ENCODE data around the gene C2CD4A.
A peak's percentile ranks its signal among the peaks of the same experiment; 100 is the strongest.

Gene C2CD4A

DNA sequence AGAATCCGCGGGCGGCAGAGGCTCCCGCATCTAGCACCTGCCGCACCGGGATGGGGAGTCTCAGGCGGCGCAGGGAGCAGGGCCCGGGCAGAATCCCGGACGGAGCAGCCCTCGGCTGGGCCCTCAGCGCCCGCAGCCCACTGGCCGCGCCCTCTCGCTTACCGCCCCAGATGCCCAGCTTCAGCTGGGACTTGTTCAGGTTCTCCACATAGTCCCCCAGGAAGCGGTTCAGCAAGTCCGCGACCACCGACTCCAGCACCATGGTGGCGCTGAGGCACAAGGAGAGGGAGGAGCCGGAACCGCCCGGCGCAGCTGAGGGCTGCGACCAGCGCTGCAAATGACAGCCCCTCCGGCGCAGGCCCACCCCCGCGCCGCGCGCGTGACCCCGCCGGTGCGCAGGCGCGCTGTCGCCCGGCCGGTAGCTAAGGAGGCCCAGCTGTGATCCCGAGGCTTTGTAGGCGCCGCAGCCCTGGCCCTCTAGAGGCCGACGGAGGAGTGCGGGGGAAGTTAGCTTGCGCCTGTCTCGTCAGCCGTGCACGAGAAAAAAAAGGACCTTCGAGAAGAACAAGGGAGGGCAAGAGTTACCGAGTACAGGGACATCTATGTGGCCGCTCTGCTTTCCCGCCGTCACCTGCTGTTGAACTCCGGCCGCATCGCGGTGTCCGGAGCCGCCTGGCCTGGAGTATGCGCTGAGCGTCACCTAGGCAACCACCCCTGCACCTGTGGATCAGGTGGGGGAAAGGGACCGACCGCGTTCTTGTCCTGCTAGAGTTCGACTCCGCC is 6.5 kb upstream of the C2CD4A start, which contains the start of gene VPS13C:
Gene VPS13C (minus strand): TSS at position 335 of the 783 bp plus-strand sequence. CDS start 73 bp downstream, at position 262.
- DNase-seq (ENCODE audit: low read depth), result peak; percentile 78

DNA sequence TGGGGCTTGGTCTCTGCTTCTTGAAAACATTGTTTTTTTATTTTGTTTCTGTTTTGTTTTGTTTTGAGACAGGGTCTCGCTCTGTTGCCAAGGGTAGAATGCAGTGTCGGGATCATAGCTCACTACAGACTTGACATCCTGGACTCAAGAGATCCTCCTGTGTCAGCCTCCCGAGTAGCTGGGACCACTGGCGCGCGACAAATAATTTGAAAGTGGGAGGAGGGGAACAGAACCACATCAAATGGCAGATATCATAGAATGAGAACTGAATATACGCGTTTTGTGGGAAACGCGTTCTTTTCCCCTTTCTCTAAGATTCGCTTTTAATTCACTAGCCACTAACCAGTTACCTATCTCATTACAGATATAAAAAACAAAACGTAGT is 5.9 kb upstream of the C2CD4A start:
- DNase-seq (ENCODE audit: low read depth), result no peak

DNA sequence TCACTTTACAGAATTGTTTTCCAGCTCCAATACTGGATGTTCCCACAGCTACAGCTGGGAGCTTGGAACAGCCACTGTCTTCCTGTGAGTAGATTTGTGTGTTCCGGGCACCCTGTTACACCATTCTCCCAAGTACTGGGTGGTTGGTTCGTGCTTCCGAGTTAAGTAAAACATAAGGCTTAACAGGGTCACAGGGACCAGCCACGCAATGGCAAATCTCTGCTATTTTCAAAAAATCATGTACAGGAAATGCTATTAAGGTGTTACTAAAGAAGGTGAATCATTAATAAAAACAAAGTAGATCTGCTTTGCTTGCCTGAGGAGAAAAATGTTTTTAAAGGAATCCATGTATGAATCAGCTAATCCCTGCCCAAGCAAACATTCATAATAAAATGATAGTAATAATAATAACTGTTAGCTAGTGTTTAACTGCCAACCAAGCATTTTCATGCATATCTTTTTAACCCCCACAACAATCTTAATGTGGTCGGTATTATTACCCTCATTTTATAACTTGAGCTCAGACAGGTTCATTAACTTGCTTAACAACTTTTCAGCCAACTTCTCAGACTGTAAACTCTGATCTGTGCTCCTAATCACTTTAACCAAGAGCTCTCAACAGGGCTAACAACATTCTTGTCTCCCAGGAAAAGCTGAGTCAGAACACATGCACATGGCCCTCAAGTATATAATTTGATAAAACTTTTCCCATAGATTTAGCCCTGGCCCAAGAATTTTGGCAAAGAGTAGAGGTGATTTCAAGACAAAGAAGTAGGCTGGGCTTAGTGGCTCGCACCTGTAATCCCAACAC is 2.7 kb upstream of the C2CD4A start:
- DNase-seq (ENCODE audit: low read depth), result no peak

DNA sequence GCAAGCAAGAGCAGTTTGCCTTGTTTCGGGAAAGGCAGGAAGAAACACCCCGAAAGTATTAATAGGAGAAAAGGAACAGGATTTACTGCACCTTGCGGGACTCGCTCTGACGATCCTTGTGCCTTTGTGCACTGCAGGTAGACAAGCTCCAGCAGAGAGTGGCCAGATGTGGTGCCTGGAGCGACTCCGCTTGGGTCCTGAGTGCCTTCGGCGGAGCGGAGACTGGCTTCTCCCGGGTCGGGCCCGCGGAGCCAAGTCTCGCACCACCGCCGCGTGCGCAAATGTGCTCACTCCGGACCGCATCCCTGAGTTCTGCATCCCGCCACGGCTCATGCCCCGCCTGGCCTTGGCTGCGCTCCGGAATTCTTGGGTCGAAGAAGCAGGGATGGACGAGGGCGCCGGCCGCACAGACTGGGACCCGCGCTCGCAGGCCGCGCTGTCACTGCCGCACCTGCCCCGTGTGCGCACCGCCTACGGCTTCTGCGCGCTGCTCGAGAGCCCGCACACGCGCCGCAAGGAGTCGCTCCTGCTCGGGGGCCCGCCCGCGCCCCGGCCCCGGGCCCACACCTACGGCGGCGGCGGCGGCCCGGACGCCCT is 769 bp downstream of the C2CD4A start:
- no peak for DNase-seq (ENCODE audit: low read depth)

DNA sequence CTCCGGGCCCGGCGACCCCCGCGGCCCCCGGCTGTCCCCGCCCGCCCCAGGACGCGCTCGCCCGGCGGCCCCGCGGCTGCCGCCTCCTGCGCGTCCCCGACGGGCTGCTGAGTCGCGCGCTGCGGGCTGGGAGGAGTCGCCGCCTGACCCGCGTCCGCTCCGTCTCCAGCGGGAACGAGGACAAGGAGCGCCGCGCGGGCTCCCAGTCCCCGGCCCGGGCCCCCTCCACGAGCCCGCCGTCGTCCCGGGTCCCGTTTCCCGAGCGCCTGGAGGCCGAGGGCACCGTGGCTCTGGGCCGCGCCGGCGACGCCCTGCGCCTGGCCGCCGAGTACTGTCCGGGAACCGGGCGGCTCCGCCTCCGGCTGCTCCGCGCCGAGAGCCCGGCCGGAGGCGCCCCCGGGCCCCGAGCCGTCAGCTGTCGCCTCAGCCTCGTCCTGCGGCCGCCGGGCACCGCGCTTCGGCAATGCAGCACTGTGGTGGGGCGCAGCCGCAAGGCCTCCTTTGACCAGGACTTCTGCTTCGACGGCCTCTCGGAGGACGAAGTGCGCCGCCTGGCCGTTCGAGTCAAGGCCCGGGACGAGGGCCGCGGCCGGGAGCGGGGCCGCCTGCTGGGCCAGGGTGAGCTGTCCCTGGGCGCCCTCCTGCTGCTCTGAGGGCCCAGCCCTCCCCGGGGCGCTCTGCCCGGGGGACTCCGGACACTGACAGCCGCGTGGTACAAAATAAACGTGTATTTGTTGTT is 1.5 kb downstream of the C2CD4A start:
- no peak for DNase-seq (ENCODE audit: low read depth)

DNA sequence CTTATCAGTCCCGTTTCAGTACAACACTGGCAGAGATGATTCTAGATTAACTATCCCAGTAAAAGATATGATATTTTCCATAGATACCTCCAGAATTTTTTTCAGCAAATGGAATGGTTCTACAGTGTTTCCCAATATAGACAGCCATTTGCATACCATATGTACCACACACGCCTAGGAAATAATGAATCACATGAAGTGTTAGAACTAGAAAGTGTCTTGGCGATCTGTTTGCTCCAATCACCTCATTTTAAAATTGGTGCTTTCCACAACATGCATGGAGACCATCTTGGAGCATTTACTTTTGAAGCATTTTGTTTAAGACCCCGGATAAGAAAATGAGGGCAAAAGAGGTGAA is 2.0 kb downstream of the C2CD4A start:
- DNase-seq (ENCODE audit: low read depth), result no peak

DNA sequence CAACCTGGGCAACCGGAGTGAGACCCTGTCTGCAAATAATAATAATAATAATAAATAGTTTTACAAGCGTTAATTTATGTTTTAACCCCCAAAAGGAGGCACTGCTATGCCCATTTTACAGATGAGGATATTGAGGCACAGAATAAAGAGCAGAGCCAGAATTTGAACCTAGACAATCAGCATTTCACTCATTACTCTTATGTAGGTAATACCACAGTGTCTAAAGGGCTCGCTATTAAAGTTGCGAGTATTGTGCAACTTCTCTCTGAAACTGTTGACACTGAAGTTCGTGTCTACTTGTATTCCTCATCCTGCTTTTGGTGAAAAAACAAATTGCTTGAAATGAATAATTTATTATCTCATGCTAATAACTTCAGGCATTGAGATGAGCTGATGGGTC is 2.8 kb downstream of the C2CD4A start:
- no peak for DNase-seq (ENCODE audit: low read depth)

DNA sequence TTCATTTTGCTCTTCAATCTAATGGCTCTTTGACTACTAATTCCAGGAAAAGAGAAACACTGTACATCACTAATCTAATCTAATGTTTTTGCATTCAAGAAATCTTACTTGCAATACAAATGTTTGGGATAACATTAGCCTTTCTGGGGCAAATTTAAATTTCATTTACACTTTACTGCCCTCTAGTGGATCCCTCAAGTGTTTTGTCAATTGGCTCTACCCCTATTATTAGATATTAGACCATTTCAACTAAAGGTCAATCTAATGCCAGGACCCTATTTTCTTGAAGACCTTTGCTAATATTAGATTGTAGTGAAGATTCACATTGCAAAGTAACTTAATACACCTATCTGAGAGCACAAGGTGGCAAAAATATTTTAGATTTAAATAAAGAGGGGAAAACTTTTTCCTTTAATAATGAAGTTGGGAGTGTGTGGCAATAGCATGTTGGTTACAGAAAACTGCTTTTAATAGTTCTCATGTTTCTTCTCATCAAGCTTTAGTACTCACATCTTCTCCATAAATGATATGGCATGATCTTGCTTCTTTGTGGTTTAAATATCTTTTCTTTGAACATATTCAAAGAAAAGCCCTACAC is 5.0 kb downstream of the C2CD4A start:
- no peak for DNase-seq (ENCODE audit: low read depth)

DNA sequence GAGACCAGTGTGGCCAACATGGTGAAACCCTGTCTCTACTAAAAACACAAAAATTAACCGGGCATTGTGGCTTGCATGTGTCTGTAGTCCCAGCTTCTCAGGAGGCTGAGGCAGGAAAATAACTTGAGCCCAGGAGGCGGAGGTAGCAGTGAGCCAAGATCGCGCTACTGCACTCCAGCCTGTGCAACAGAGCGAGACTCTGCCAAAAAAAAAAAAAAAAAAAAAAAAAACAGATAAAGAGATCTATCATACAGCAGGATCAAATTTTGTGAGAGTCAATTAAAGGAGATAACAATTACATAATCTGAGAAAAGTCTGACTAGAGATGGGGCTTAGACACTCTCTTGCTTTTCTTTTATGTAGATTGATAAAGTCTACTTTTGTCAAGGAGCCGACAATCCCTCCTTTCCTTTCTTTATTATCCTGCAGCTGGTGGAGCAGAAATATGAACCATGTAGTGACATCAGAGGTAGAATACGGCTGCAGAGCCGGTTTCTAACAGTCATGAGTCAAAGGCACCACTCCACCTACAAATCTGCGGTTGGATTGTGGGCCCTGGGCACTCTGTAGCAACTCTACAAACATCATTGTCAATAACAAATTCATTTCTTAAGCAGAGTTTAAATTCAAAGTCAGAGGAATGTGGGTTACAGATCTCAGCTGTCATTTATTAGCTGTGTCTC is 9.0 kb downstream of the C2CD4A start:
- DNase-seq (ENCODE audit: low read depth), result no peak

DNA sequence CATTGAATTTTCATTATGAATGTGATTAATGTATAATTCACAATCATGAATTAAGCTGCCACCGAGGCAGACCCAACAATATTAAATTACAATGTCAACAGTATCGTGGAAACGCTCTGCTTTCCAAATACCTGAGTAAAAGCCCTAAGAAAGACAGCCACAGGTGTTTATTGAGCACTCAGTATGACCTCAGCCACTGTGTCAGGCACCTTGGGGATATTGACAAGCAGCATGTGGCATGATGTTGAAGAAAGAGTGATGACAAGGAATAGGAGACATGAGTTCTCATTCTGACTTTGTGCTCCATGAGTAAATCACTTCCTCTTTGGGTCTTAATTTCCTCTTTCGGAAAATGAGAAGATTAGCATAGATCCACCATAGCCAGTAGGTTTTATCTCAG is 12.8 kb downstream of the C2CD4A start:
- DNase-seq (ENCODE audit: low read depth), result no peak

DNA sequence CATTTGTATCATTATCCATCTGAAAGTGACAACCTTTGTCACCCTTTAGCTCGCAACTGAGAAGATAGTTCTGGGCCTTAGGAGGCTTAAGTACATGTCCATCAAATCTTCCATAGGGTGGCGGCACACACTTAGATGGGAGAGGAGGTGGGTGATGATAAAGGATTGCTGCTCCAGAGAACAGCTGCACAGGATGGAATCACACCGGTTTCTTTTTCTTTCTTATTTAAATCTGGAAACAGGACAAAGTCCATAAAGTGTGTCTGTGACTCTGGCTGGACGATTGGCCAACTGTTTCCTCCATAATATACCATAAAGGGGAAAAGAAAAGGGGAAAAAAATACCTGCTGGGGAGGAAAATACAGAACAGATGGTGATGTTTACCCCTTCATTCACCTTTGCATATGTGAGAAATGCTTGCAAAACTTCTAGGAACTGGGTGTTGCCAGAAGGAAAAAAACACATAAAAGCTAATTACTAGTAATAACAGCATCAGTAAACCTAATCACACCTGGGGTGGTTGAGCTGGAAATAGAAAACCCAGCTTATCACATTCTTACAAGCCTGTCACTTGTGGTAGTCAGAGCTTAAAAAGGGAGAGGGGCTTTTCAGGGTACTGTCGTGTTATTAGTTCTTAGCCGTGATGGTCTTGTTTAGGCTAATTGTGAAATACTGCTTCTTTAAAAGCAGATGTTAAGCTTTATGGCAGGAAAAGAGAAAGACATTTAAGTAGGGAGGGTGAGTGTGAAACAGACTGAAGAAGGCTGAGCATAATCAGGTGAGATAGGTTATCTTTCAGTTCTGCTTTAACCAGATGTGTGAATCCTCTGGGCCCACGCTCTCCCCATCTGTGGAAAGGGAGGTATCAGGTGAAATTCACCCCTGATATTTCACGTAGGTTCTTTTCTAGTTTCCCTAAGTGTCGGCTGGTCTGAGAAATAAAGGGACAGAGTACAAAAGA is 16.7 kb downstream of the C2CD4A start:
- no peak for DNase-seq (ENCODE audit: low read depth)

DNA sequence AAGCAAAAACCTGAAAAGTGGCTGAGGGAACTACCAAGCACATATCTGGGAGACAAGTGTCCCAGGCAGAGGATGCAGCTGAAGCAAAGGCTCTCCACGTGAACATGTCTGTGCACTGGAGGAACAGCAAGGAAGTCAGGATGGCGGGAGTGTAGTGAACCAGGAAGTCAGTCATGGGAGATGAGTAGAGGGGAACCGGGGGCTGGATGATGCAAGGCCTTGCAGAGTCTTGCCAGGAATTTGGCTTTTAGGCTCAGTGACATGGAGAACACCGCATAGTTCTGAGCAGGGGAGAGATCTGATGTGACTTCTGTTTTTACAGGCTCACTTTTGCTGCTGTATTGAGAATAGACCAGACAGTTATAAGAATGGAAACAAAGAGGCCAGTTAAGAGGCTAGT is 19.0 kb downstream of the C2CD4A start:
- DNase-seq (ENCODE audit: low read depth), result no peak

DNA sequence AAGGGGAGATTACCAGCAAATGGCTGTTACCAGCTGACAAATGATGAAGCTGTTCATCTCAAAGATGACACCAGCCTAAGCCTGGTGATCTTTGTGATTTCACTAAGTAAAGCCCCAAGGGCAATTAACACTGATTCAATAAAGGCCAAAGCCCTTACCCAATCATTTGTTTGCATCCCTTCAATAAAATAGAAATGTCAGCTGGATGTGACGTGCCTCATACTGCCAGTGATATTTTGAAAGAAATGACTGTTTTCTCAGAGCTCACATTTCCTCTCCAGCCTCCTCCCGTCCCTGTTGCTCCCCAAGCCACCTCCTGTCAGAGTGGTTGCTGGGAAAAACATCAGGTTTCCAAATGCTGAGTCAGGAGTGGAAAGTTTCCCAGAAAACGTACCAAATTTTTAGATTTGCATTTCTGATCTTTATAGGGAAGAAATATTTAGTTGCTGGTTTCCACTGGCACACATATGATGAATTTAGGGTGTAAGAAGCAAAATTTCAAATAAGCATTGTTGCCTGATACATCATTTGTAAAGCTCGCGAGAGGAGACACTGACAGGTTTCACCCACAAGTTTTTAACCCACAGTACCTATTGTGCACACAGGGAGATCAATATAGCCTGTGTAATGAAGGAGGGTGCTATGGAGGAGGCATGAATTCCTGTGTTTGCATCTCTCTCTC is 21.0 kb downstream of the C2CD4A start:
- DNase-seq (ENCODE audit: low read depth), result no peak

DNA sequence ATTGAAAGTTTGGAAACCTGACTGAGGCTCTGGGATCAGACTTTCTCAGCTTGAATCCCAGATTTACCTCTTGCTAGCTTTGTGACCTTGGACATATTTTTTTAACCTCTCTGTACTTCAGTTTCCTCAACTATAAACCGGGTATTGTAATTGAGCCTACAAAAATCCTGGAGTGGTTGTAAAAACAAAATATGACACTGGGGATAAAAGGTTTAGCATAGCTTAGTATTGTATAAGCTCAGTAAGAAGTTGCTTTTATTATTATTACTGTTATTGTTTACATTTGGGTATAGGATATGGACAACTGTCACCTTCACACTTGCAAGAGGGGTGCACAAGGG is 21.5 kb downstream of the C2CD4A start:
- no peak for DNase-seq (ENCODE audit: low read depth)

DNA sequence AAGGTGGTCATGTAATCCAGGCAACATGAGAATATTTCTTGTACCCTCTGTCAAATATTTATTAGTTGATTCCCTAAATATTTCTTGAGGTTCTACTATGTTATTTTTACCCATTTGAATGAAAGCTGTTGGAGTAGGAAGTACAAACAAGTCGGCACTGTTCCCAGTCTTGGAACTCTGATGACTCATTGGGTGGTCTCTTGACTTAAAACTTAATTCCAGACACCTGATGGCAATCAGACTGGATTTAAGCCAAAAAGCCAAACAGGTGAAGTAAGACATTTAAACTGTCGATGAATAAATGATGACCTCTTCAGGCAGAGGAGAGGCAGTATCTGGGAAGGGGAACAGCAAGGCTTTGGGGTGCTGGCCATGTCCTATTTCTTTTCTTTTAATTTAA is 22.8 kb downstream of the C2CD4A start:
- DNase-seq (ENCODE audit: low read depth), result no peak

DNA sequence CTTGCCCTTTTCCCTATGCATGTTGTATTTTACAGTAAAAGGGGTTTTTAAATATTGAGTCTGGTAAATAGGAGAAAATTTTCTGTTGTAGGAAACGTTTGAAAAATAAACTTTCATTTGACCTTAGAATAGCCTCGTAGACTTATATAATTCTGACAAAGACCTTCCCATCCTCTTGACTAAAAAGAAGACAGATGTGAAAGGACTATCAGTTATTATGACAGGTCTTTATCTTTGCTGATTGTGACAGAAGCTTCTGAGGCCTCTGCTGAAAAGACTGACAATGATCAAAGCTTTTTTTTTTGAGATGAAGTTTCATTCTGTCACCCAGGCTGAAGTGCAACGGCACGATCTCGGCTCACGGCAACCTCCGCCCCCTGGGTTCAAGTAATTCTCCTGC is 24.2 kb downstream of the C2CD4A start:
- no peak for DNase-seq (ENCODE audit: low read depth)

DNA sequence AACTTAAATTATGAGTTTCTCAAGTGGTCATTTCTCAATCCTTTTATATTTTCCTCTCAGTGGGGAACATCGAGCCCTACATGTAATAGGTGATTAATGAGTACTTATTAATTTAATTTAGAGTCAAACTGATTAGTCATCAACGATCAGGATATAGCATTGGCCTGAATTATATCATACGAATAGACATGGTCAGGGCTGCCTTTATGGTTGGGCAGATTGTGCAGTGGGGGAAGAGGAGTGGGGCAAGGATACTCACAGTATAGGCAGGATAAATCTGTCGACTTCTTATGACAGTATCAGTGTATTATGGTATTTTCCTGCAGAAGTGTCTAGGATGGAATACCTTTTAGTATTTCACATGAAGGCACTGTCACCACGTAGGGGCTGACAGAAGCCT is 27.0 kb downstream of the C2CD4A start:
- no peak for DNase-seq (ENCODE audit: low read depth)

DNA sequence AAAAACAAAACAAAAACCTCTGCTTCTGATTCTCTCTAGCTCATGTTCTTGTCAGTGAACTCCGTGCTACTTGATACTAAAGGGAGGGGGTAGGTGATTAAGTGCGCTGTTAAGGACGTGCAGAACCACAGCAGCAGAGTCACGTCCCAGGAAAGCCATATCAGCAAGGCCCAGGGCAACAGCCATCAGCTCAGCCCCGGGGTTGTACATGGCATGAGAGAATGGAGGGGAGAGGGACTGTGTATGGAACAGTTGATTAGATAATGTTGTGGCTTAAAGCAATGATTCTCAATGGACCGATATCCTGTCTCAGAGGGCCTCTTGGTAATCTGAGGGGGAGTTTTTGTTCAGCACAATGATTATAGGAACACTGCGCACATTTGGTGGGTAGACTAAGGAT is 27.6 kb downstream of the C2CD4A start:
- DNase-seq (ENCODE audit: low read depth), result no peak

DNA sequence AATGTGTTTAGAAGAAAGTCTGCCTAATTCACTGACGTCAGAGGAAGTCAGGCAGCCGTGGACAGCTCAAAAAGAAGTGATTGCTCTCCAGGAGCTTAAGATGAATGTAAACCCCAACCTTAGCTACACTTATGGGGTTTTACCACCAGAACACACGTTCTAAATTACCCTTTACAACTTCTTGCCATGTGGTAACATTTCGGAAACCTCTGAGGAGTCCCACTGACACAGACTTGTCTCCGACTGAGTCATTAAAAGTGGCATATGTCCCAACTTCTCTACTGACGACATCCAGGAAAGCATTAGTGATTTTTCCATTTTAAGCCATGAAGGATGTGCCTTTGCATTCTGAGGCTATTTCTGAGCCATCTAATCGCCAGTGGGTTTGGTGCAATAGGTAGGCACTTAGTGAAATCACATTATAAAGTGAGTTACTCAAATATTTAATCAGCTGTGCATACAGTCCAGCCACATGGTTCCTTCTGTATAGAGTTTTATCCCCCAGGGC is 32.4 kb downstream of the C2CD4A start:
- no peak for DNase-seq (ENCODE audit: low read depth)

DNA sequence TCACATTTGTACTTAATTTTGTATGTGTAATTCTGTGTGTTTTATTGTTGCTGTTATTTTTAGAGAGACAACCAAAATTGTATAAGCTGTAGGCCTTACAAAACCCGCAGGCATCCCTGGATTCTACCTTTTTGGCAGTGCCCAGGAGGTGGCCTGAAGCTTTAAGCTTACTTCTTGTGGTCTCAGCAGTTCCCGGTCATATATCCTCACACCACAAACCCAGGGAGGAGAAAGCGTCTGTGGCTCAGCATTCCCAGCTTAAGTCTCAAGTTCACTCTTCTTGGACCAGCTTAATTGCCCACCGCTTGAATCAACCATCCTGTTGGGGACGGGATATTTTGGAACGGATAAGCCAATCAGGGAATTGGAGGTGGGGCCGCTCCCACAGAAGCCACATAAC is 36.7 kb downstream of the C2CD4A start:
- no peak for DNase-seq (ENCODE audit: low read depth)

Measured in stimulated activated CD8-positive, alpha-beta memory T cell treated with anti-CD3 and anti-CD28 coated beads, Interleukin-15, amount 100 ng/mL, for 1 hour (primary cell).